Gastroesophageal sphincter (tissue), 3 donors: ENCODE results near the gene CALHM1.

Experiments
- POLR2A ChIP-seq, 2 donors: fragments of 450-650 bp; IDR thresholded peaks; one replicate each; pipeline ENCODE4 v1.6.1; 2017; ENCODE audit warnings: antibody characterized with exemption in 2 of 2, mild to moderate bottlenecking in 2 of 2, moderate library complexity in 1 of 2
- TF ChIP-seq, protein P1 (sequence below), 4 experiments: fragments of 200-600 bp in 2 of 4; fragments of 450-650 bp in 2 of 4; sonication (generic) in 1 of 4; IDR thresholded peaks; one replicate each; pipeline ENCODE4 v1.5.1; 2017 to 2019; ENCODE audit warnings: antibody characterized with exemption in 4 of 4, mild to moderate bottlenecking in 2 of 4, moderate library complexity in 2 of 4

DNA sequence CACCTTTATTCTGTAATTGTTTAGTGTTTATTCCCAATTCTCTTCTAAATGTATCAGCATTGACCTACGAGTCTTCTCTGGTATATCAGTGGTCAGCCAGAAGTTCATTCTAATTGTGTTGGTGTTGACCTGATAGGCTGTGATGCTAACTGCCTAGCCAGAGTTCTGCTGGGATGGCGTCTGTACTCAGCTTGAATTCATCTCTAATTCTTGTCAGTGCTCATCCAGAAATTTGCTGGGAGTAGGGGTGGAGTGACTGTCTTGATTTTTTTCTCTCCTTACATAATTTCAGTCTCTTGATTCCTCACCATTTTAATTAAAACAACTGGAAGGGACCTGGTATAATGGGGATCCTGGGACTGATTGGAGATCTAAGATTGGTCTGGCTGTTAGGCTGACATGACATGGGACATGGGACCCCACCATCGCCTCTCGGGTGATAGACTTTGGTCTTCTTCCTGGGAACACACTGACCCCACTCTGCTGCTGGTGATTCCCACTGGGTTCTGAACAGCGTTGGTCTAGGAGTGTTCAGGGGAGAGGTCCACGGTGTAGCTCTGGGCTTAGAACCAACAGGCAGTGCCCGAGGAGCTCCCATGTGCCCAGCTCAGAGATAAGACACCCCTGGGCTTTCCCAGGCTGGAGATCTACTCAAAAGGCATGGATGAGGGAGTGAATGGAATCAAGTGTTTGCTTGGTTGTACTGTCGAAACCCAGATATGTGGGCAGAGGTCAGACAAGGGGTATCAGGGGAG is 38.6 kb upstream of the CALHM1 start:
- TF ChIP-seq, protein P1, sequence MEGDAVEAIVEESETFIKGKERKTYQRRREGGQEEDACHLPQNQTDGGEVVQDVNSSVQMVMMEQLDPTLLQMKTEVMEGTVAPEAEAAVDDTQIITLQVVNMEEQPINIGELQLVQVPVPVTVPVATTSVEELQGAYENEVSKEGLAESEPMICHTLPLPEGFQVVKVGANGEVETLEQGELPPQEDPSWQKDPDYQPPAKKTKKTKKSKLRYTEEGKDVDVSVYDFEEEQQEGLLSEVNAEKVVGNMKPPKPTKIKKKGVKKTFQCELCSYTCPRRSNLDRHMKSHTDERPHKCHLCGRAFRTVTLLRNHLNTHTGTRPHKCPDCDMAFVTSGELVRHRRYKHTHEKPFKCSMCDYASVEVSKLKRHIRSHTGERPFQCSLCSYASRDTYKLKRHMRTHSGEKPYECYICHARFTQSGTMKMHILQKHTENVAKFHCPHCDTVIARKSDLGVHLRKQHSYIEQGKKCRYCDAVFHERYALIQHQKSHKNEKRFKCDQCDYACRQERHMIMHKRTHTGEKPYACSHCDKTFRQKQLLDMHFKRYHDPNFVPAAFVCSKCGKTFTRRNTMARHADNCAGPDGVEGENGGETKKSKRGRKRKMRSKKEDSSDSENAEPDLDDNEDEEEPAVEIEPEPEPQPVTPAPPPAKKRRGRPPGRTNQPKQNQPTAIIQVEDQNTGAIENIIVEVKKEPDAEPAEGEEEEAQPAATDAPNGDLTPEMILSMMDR (IDR thresholded peaks at IDR 0.05): no peak
- TF ChIP-seq POLR2A (IDR thresholded peaks at IDR 0.05): no peak
